Transverse colon (tissue), 4 donors: ENCODE results near the gene LHFPL3. TPM values are rescaled to one million over a fixed set of nuclear protein-coding genes. Genes with fewer than 3 reads are reported as not detected.

Experiments
- DNase-seq: peaks from one replicate; pipeline ENCODE4 v3.0.0-alpha.2; 2019
- H3K27ac ChIP-seq, 4 donors: fragments of 200-600 bp; sonication (generic); 2 replicates each; pipeline ENCODE4 v1.5.1; 2016 to 2018; ENCODE audit warnings: inconsistent platforms in 4 of 4
- H3K27me3 ChIP-seq: fragments of 200-600 bp; sonication (generic); 2 replicates; pipeline ENCODE4 v1.5.1; 2017; ENCODE audit warnings: inconsistent platforms
- H3K36me3 ChIP-seq, 4 donors: fragments of 200-600 bp; sonication (generic); 2 replicates each; pipeline ENCODE4 v1.5.1; 2017 to 2019; ENCODE audit warnings: inconsistent platforms in 4 of 4
- H3K4me1 ChIP-seq, 4 donors: fragments of 200-600 bp; sonication (generic); 2 replicates each; pipeline ENCODE4 v1.5.1; 2017 to 2020; ENCODE audit warnings: inconsistent platforms in 4 of 4
- H3K4me3 ChIP-seq, 4 donors: fragments of 200-600 bp; sonication (generic); 1 replicate in 1 of 4; 2 replicates in 3 of 4; pipeline versions ENCODE4 v1.5.1 to v1.6.1; 2017 to 2019; ENCODE audit warnings: inconsistent platforms in 4 of 4
- H3K9me3 ChIP-seq, 2 donors: fragments of 200-600 bp; sonication (generic); 2 replicates each; pipeline ENCODE4 v1.5.1; 2017 to 2019; ENCODE audit warnings: inconsistent platforms in 2 of 2
- CTCF ChIP-seq, 5 experiments: fragments of 200-600 bp in 3 of 5; fragments of 450-650 bp in 2 of 5; sonication (generic) in 3 of 5; IDR thresholded peaks; 1 replicate in 2 of 5; 2 replicates in 3 of 5; pipeline ENCODE4 v1.5.1; 2016 to 2017; ENCODE audit warnings: antibody characterized with exemption in 5 of 5, inconsistent platforms in 3 of 5, mild to moderate bottlenecking in 2 of 5, moderate library complexity in 1 of 5
- EP300 ChIP-seq: sonication (generic); formaldehyde crosslinking; IDR thresholded peaks from one replicate; pipeline ENCODE4 v1.6.1; 2017; ENCODE audit warnings: antibody characterized with exemption, low read depth
- POLR2A ChIP-seq: fragments of 450-650 bp; IDR thresholded peaks from one replicate; pipeline ENCODE4 v1.6.1; 2016; ENCODE audit warnings: antibody characterized with exemption, mild to moderate bottlenecking, moderate library complexity
- POLR2AphosphoS5 ChIP-seq, 3 donors: sonication (generic); formaldehyde crosslinking; IDR thresholded peaks; one replicate each; pipeline ENCODE4 v1.6.1; 2016; ENCODE audit warnings: antibody characterized with exemption in 3 of 3
- WGBS, 2 donors: methylation state at CpG; one replicate each; pipeline ENCODE4 v1.1.5; 2018; ENCODE audit warnings: low coverage in 1 of 2; 5-methylcytosine and 5-hydroxymethylcytosine counted together
- in situ Hi-C, 4 donors: fragments of 200-750 bp; cut with MboI; loops; one replicate each; pipeline versions ENCODE4 v1.15.0 to v1.15.1; 2017; ENCODE audit warnings: low sequenced_read_pairs in 3 of 4, low pct_ligation_motif_present in 1 of 4, low pct_unique_long_range_greater_than_20kb in 1 of 4
- intact Hi-C: fragments of 100-400 bp; cut with DNase I; formaldehyde crosslinking; loops from one replicate; pipeline ENCODE4 v1.15.1; 2023; ENCODE audit warnings: low total_unique reads
- total RNA-seq, 4 donors: library from RNA; depleted of rRNA; stranded (reverse); fragments of >200 nt; gene quantifications; one replicate each; pipeline ENCODE4 v1.1.0, GENCODE V29; 2016

The LHFPL3 gene
- total RNA-seq, 4 donors from 2014 or later, result 0.27 to 0.80 (median 0.32) TPM; not detected in 1

GRCh38 chr7:104530251-104530650 is 201.8 kb downstream of the LHFPL3 start:
- H3K36me3 ChIP-seq, result no peaks in the 10 kb centered on the region
- no peaks in the 10 kb centered on the region for H3K9me3 ChIP-seq
- in situ Hi-C loops (no loop called here), intact Hi-C loops (no loop called here)
- peaks cover 0 to 5% (median 0%) of the 10 kb centered on the region in 4 donors for H3K4me1 ChIP-seq
- TF ChIP-seq POLR2AphosphoS5 (IDR thresholded peaks at IDR 0.05), result no peak
- no peak for TF ChIP-seq POLR2A
- TF ChIP-seq EP300, result no peak
- TF ChIP-seq CTCF (IDR thresholded peaks at IDR 0.05), result no peak
- no peak overlapping the region for H3K27ac ChIP-seq
- H3K4me3 ChIP-seq, result no peak overlapping the region
- WGBS, 2 donors, result 44 to 49% methylated on average over 2 to 5 of the region's 5 CpGs
- no peak for DNase-seq
- H3K27me3 ChIP-seq, result no peaks in the 10 kb centered on the region

- Histone ChIP-seq H3K27me3 (no peaks in the 10 kb centered on the region), H3K4me1 (no peaks in the 10 kb centered on the region), H3K36me3 (no peaks in the 10 kb centered on the region), H3K4me3 (no peak overlapping the region), H3K9me3 (no peaks in the 10 kb centered on the region), H3K27ac (no peak overlapping the region)
- intact Hi-C loops, result no loop called here
- no peak for DNase-seq
- 82% methylated on average over 4 of the region's 4 CpGs; no CpG with 5 or more reads in 1 of the 2 donors for WGBS, 2 donors
- in situ Hi-C loops, result no loop called here
- no peak for TF ChIP-seq CTCF (IDR thresholded peaks at IDR 0.05)
- TF ChIP-seq POLR2AphosphoS5 (IDR thresholded peaks at IDR 0.05), result no peak
- no peak for TF ChIP-seq POLR2A
- no peak for TF ChIP-seq EP300
These were observed 205.7 kb downstream of the LHFPL3 start for GRCh38 chr7:104534149-104534548.

GRCh38 chr7:104535841-104536240 is 207.4 kb downstream of the LHFPL3 start:
- Histone ChIP-seq H3K36me3 (no peaks in the 10 kb centered on the region), H3K4me1 (no peaks in the 10 kb centered on the region), H3K9me3 (no peaks in the 10 kb centered on the region), H3K27me3 (no peaks in the 10 kb centered on the region), H3K27ac (no peak overlapping the region), H3K4me3 (no peak overlapping the region)
- no peak for DNase-seq
- TF ChIP-seq POLR2A (no peak), CTCF (IDR thresholded peaks at IDR 0.05) (no peak), EP300 (no peak)
- WGBS, 2 donors, result 65 to 69% methylated on average over 6 of the region's 6 CpGs
- in situ Hi-C loops, result no loop called here
- intact Hi-C loops, result no loop called here

- H3K27ac ChIP-seq, result no peak overlapping the region
- 59% methylated on average over 1 of the region's 1 CpG; no CpG with 5 or more reads in 1 of the 2 donors for WGBS, 2 donors
- H3K4me3 ChIP-seq, result no peak overlapping the region
- TF ChIP-seq EP300 (no peak), CTCF (IDR thresholded peaks at IDR 0.05) (no peak), POLR2A (no peak), POLR2AphosphoS5 (IDR thresholded peaks at IDR 0.05) (no peak)
- DNase-seq, result no peak
- in situ Hi-C loops, result no loop called here
- intact Hi-C loops, result no loop called here
- H3K36me3 ChIP-seq, result no peaks in the 10 kb centered on the region
- H3K27me3 ChIP-seq, result no peaks in the 10 kb centered on the region
- H3K4me1 ChIP-seq, result no peaks in the 10 kb centered on the region
- H3K9me3 ChIP-seq, result no peaks in the 10 kb centered on the region
These were observed 208.6 kb downstream of the LHFPL3 start for GRCh38 chr7:104536956-104537355.
